ENCODE data around the gene ATP8A1.

The ATP8A1 gene

DNA sequence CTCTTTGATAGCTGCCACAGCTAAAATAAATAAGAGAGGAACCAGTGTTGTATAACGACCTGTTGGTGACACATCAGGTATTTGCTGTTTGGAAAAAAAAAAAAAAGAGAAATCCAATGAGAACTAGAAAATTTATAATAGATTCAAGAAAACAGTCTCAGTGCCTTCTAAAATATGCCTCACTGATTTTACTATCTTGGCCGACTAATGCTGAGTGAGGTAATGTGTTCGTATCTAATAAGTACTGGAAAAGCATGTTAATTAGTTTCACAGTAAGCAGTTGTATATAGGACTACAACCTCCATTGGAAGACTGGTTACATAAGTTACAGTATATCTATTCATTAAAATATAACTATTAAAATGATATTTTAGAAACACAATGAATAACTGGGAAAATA lies 32.4 kb downstream of the ATP8A1 start:
- DNase-seq: no peak

GRCh38 chr4:42618023-42618422 lies 38.9 kb downstream of the ATP8A1 start:
- DNase-seq: no peak

DNA sequence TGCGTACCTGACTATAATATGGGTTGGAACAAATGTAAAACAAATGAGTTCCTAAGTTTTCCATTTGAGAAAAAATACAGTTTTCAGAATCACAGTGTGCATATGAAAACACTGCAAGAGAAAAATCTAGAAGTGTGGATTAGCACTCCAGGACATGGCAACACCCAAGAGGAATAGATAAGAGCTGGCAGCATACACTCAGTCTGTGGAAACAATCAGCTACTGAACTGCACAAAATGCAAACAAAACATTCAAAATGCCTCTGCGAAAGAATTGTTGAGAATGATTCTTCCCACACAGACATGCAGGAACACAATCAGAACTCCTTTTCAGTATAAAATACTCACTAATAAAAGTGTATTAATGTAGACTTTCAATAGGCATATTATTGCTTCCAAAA lies 39.9 kb downstream of the ATP8A1 start:
- no peak for DNase-seq

- DNase-seq: no peak
Measured at GRCh38 chr4:42616572-42616971, 40.3 kb downstream of the ATP8A1 start.

DNA sequence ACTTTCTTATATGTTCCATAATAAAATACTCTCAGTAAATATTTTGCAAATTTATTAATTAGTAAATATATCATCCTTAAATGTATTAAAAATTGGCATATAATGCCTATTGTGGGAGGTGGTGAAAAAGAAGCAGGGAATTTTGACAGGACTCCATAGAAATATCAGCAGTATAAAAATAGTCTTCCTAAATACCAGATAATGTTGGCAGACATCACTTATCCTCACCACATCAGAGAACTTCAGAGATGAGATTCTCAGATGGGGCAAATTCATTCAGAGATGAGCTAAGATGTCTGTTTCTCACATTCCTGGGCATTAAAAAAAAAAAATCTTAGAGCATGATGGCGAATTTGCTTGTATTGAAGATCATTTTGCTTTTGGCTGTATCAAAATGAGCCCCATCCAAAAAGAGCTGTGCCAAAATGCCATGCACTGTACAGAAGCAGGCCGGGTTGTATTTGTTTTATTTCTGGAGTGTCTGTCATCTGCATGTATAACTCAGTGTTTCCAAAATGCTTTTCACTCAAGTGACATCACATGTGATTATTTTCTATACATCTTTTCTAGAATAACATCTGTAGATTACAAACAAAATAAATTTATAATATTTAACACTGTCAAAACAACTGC lies 41.7 kb downstream of the ATP8A1 start:
- DNase-seq: no peak

DNA sequence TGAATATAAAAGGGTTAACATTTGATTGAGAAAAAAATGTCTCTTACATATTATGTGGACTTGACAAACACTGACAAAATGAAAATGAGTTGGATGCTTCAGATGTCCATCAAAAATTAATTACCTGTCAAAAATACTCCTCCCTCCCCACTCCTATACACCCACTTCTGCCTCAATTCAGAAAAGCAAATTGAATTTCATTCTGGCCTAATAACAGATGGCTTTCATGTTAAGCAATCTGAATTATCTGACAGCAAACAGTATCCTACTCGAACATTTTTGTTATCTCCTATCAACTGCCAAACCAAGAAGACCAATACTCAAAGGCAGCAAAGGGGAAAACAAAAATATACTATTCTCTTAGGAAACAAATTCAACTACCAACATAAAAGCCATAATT lies 44.0 kb downstream of the ATP8A1 start:
- DNase-seq: no peak

- DNase-seq: no peak
Measured at GRCh38 chr4:42610941-42611340, 46.0 kb downstream of the ATP8A1 start.

DNA sequence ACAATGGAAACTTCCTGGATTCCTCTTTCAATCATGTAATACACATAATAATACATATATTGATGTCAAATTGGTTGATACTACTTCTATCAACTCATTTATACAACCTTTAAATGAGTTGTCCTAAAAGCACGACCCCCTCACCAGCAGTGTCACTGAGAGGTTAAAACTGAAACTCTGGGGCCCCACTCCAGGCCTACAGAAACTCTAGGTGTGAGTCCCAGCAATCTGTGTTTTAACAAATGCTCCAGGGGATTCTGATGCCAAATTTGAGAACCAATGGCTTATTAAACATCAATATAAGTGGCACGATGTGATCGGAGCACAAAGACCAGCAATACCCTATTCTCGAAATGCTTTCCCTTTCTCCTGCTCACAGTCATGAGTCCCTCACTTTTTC lies 47.9 kb downstream of the ATP8A1 start:
- no peak for DNase-seq

GRCh38 chr4:42608551-42608950 lies 48.4 kb downstream of the ATP8A1 start:
- no peak for DNase-seq

DNA sequence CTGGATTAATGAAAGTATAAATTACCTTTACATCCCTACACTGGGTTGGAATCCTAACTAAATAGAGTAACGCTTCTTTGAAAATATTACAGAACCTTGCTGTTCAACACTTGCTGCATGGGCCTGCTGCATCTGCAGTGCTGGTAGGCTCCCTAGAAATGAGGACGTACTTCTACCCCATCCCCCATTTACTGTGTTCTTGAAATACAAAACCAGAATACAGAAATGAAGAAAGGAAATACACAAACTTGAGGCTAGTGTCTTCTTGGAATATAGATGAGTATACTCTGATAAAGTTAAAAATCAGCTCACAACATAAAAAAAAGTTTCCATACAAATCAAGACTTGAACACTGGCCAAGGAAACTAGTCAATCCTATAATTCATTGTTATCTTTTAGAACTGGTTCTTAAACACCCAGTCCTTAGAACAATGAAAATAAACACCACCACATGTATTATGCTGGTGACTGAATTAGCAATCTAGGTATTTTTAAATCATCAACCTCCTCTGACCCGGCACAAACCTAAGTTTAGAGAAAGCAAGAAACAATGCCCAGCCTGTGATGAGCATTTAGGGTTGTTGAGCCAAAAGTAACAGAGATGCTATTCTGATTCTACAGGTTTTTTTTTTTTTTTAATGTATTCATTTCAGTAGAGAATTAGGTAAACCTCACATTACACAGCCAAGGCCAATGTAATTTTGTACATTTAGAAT lies 49.7 kb downstream of the ATP8A1 start:
- DNase-seq: no peak

DNA sequence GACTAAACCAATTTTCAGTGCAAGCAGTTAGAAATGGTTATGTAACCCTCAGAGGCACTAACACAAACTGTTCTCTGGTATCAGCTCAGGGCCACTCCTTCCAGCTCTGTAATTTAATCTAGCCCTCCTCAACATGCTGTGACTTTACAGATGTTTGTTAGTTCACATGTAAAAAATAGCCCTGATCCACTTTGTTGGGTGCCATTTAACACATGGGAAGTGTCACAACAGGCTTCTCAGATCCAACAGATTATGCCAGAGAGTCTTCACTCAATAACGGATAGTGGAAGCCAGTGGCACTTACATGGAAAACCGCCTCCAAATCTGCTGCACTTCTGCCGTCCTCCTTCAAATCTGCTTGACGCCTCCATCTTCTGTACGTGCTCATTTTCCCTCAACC lies 51.6 kb downstream of the ATP8A1 start:
- no peak for DNase-seq

- DNase-seq: no peak
Measured at GRCh38 chr4:42603862-42604261, 53.0 kb downstream of the ATP8A1 start.

DNA sequence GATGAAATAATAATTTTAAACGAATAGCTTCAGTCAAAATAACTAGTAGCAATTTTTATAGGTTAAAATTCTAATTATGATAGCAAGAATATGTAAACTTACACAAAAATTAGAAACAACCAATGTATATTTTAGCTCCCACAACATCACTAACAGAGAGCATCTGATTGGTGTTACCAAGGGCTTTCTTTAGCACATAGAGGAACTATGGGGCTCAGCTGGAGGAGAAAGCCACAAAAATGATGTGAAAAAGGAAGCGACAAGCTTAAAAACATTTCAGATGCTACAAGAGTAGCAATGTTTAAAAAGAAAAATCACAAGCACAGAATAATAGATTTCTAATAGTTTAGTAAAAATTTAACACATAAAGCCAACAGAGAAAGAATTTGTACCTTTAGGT lies 56.3 kb downstream of the ATP8A1 start:
- no peak for DNase-seq

DNA sequence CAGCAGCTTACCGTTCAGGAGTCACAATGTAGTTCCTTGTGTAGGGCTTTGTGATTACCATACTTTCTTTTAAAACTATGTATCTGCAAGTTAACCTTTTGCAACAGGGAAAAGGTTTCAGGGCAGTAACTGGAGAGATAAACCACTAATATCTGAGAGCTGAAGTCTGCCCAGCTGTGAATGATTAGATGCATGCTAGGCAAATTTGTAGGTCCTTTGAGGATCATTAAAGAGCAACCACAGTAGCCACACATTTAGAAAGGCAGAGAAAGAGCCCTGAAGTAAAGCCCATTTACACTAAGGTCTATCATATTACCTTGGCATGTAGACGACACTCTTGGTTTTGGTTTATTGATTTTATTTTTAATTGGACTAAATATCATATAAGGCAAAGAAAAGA lies 60.0 kb downstream of the ATP8A1 start:
- DNase-seq: no peak

DNA sequence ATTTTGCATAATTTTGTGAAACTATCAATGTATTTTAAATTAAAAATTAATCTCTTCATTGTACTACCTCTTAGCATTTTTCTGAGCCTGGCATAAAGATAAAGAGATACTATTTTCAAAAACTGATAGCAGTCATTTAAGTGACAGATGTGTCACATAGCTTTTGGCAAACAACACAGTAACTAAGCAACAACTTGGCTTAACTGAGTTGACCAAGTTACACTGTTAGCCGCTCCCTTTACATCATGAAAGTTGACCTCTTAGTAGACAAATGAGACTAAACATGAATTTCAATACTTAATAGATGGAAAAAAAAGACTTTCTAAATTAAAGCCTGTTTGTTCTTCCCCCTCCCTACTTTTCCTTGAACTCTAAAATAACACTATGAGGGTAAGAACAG lies 62.0 kb downstream of the ATP8A1 start:
- no peak for DNase-seq

- no peak for DNase-seq
Measured at GRCh38 chr4:42588909-42589308, 68.0 kb downstream of the ATP8A1 start.

DNA sequence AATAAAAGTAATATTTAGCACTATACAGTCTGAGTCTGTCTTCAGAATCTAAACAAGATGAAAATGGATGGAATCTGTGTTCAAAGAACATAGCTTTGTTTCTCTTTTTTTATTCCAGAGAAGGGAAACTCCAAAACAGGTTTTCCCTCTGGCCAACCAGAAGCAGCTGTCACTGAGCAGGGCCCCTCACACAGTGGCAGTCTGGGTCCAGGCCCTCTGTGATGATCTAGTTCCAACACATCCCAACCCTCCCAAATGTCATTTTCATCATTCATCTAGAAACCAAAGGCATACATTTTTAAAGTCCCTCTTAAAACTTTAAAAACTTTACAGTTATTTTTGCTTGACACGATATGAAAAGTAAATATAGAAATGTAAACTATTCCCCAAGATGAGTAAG lies 70.1 kb downstream of the ATP8A1 start:
- no peak for DNase-seq

DNA sequence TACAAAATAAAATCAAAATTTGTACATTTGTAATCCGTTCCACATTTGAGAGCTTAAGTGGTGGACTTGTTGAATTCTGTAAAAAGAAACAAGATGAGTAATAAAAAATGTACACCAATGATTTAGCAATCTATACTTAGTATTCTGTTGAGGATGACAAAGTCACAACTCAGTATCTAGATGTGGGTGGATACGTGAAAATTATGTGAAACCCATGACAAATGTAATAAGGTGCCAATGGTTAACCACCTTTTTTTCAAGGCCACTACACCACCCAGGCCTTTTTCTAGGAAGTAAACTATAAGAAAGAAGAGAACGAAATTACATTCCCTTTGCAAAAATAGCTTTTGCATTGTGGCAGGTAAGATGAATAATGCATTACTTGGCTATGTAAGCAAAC lies 77.0 kb downstream of the ATP8A1 start:
- no peak for DNase-seq

DNA sequence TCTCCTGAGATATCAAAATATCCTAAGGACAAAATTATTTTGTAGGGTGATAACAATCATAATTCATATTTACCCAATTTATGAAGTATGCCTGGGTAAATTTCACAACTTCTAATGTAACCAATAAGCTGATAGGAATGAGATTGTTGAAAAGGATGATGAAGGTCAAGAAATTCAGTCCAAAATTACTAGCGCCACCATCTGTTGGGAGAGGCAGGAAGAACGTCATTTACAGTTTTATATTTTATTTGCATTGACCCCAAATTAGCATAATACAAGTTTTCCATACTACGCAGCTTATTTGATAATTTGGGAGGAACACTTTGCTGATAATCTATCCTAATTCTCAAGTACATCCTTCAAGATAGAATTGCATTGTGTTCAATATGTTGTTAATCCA lies 78.7 kb downstream of the ATP8A1 start:
- no peak for DNase-seq

GRCh38 chr4:42574870-42575430 lies 82.0 kb downstream of the ATP8A1 start:
- DNase-seq: no peak

GRCh38 chr4:42573249-42573648 lies 83.7 kb downstream of the ATP8A1 start:
- DNase-seq: no peak

DNA sequence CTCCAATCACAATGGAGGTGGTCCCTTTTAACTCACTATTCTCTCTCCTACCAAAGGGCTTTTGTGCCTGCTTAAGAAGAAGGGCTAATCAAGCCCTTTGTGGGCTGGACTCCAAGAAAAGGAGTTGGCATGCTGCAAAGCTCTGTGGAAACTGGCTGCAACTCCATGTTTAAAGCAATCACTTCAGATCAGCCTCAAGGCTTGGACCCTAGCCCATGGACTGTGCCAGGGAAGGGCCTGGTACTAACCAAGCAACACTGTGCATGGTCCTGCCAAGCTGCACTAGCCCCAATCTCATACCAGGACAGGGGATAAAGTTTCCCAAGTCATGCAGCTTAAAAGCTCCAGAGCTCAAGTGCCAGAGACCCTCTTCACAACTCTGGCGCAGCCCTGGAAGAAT lies 86.7 kb downstream of the ATP8A1 start:
- no peak for DNase-seq

DNA sequence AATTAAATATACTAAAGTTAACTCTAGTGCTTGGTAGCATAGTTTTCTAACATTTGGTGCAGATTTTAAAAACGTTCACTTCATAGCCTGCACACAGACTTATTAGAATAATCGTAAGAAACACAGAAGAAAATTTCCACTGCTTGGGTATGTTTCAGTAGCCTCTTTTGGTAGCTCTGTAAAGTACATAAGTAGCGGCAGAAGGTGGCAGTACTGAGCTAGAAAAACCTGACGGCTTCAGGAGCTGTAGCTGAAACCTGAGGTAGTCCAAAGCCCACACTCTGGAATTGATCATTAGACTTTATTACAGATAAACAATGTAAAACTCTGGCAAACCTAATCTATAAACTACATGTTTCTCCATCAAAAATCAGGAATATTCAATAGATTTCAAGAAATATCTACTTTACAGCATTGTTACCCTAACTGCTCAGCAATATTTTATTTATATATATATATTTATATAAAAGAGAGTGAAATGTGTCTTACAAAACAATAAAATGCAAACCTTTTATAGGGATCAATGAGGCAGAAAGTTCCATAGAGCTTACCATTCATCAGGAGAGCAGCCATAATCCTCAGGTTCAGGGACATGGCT lies 88.2 kb downstream of the ATP8A1 start:
- DNase-seq: peak; percentile 46

DNA sequence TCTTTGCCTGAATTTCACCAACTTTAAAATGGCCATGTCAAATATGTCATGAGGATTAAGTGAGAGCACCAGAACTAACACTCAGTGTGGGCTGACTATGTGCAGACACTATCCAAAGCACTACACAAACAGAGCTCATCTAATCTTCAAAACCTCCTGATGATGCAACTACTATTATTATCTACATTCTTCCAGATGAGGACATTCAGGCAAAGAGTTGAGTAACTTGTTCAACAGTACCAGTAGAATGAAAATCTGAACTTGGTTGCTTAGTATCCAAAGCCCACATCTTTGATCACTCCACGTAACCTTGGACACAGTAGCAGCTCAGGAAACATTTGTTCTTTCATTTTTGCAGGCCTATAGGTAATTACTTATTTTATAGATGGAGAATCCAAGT lies 90.1 kb downstream of the ATP8A1 start:
- DNase-seq: no peak

All from NCI-H1105 (cell line).